Erythroblast (primary cell): Measurements from ENCODE around the gene NUTF2.

Source experiments
- GATA1 ChIP-seq: IDR thresholded peaks from 2 replicates; pipeline ENCODE4 v1.6.1; 2011; ENCODE audit warnings: low read depth, mild to moderate bottlenecking, control low read depth, low read length, moderate library complexity
- POLR2A ChIP-seq: IDR thresholded peaks from 2 replicates; pipeline ENCODE4 v1.6.1; 2011; ENCODE audit warnings: mild to moderate bottlenecking, low read length

- TF ChIP-seq POLR2A (no peak), GATA1 (no peak)
These were observed 37.1 kb downstream of the NUTF2 start for GRCh38 chr16:67883872-67884261.
